ENCODE results near the gene SDK2.

The SDK2 gene

GRCh38 chr17:73297934-73298861 is 346.0 kb downstream of the SDK2 start:
- no peak for DNase-seq (ENCODE audit: low spot score)

GRCh38 chr17:73293480-73293911 is 350.7 kb downstream of the SDK2 start:
- peak; percentile 83 for DNase-seq (ENCODE audit: low spot score)

GRCh38 chr17:73293031-73293430 is 351.2 kb downstream of the SDK2 start:
- no peak for DNase-seq (ENCODE audit: low spot score)

GRCh38 chr17:73292031-73292531 is 352.2 kb downstream of the SDK2 start:
- peak; percentile 51 for DNase-seq (ENCODE audit: low spot score)

GRCh38 chr17:73291260-73291801 is 352.9 kb downstream of the SDK2 start:
- peak; percentile 95 for DNase-seq (ENCODE audit: low spot score)

GRCh38 chr17:73290399-73291259 is 353.6 kb downstream of the SDK2 start:
- no peak for DNase-seq (ENCODE audit: low spot score)

- DNase-seq (ENCODE audit: low spot score) = no peak
Observed at GRCh38 chr17:73289549-73290254, 354.5 kb downstream of the SDK2 start.

- no peak for DNase-seq (ENCODE audit: low spot score)
Observed at GRCh38 chr17:73288534-73289302, 355.5 kb downstream of the SDK2 start.

GRCh38 chr17:73286863-73287296 is 357.4 kb downstream of the SDK2 start:
- no peak for DNase-seq (ENCODE audit: low spot score)

GRCh38 chr17:73285916-73286862 is 358.1 kb downstream of the SDK2 start:
- no peak for DNase-seq (ENCODE audit: low spot score)

- DNase-seq (ENCODE audit: low spot score) = no peak
Observed at GRCh38 chr17:73285603-73285908, 358.7 kb downstream of the SDK2 start.

- no peak for DNase-seq (ENCODE audit: low spot score)
Observed at GRCh38 chr17:73284906-73285602, 359.2 kb downstream of the SDK2 start.

Measured in AG20443 (cell line).